GM12878 (cell line): Measurements from ENCODE around the gene TMEM179B. TPM values are rescaled to one million over a fixed set of nuclear protein-coding genes. Genes with fewer than 3 reads are reported as not detected.

ENCODE experiments used
- ASH2L ChIP-seq: fragments of 300-600, 200-600 bp; sonication (generic); IDR thresholded peaks from 2 replicates; pipeline ENCODE4 v1.6.1; 2017; ENCODE audit warnings: low read depth, mild to moderate bottlenecking, borderline replicate concordance
- BACH1 ChIP-seq: fragments of 450-650 bp; IDR thresholded peaks from 2 replicates; pipeline ENCODE4 v1.6.1; 2017; ENCODE audit warnings: mild to moderate bottlenecking, borderline replicate concordance
- BHLHE40 ChIP-seq, 2 experiments: fragments of 450-650 bp in 1 of 2; IDR thresholded peaks; 2 replicates each; pipeline ENCODE4 v1.6.1; 2011 to 2017; ENCODE audit warnings: low read depth in 2 of 2, borderline replicate concordance in 1 of 2, improper control_type of control experiment in 1 of 2, low read length in 1 of 2, mild to moderate bottlenecking in 1 of 2
- BMI1 ChIP-seq: fragments of 450-650 bp; IDR thresholded peaks from 2 replicates; pipeline ENCODE4 v1.6.1; 2016; ENCODE audit warnings: mild to moderate bottlenecking, moderate library complexity, borderline replicate concordance
- CREM ChIP-seq: IDR thresholded peaks from 2 replicates; pipeline ENCODE4 v1.6.1; 2014; ENCODE audit warnings: antibody characterized with exemption, low read depth
- EZH2 ChIP-seq: IDR thresholded peaks from 2 replicates; pipeline ENCODE4 v1.6.1; 2012; ENCODE audit warnings: low read depth, mild to moderate bottlenecking, control low read depth, inconsistent platforms, low read length, borderline replicate concordance; ENCODE audit not compliant: control insufficient read depth
- MEF2B ChIP-seq: fragments of 450-650 bp; IDR thresholded peaks from 2 replicates; pipeline ENCODE4 v1.6.1; 2018; ENCODE audit warnings: mild to moderate bottlenecking, moderate library complexity; ENCODE audit not compliant: partially characterized antibody, poor library complexity, severe bottlenecking
- MXI1 ChIP-seq: fragments of 150-350 bp; IDR thresholded peaks from 2 replicates; pipeline ENCODE4 v1.6.1; 2011; ENCODE audit warnings: low read depth, mild to moderate bottlenecking, inconsistent platforms, low read length, improper control_type of control experiment
- NR2C1 ChIP-seq: fragments of 450-650 bp; IDR thresholded peaks from 2 replicates; pipeline ENCODE4 v1.6.1; 2017; ENCODE audit warnings: antibody characterized with exemption, mild to moderate bottlenecking, moderate library complexity
- NR2C2 ChIP-seq: IDR thresholded peaks from 2 replicates; pipeline ENCODE4 v1.6.1; 2011; ENCODE audit warnings: borderline replicate concordance, low read depth; ENCODE audit not compliant: control insufficient read depth, insufficient read length
- PAX5 ChIP-seq: IDR thresholded peaks from 2 replicates; pipeline ENCODE4 v1.6.1; 2011; ENCODE audit warnings: low read depth, low read length, borderline replicate concordance
- POLR2AphosphoS5 ChIP-seq: IDR thresholded peaks from 2 replicates; pipeline ENCODE4 v1.6.1; 2011; ENCODE audit warnings: mild to moderate bottlenecking, low read length, inconsistent platforms
- RB1 ChIP-seq: fragments of 450-650 bp; formaldehyde crosslinking; IDR thresholded peaks from 2 replicates; pipeline ENCODE4 v1.6.1; 2017; ENCODE audit warnings: mild to moderate bottlenecking, borderline replicate concordance
- RUNX3 ChIP-seq: IDR thresholded peaks from 2 replicates; pipeline ENCODE4 v1.6.1; 2012; ENCODE audit warnings: low read length, inconsistent platforms
- TBL1XR1 ChIP-seq: IDR thresholded peaks from 2 replicates; pipeline ENCODE4 v1.6.1; 2012; ENCODE audit warnings: low read depth, low read length, improper control_type of control experiment
- YBX1 ChIP-seq: fragments of 450-650 bp; IDR thresholded peaks from 2 replicates; pipeline ENCODE4 v1.6.1; 2016; ENCODE audit warnings: antibody characterized with exemption
- ZNF207 ChIP-seq: fragments of 450-650 bp; IDR thresholded peaks from 2 replicates; pipeline ENCODE4 v1.6.1; 2014; ENCODE audit warnings: antibody characterized with exemption, mild to moderate bottlenecking, borderline replicate concordance
- polyA plus RNA-seq, 11 experiments: library from polyadenylated mRNA; depleted of rRNA in 4 of 11; unstranded in 6 of 11; stranded (reverse) in 5 of 11; fragments of >200 nt; fragmentation: Nextera tagmentation in 4 of 11; fragmentation: Illumina TruSeq in 1 of 11; extraction: Ambion mirVana in 4 of 11; extraction: Trizol in 1 of 11; gene quantifications; 1 replicate in 1 of 11; 2 replicates in 10 of 11; pipeline versions ENCODE4 v1.2.1 to v1.2.3, GENCODE V29; 2011 to 2016; ENCODE audit warnings: inconsistent platforms in 2 of 11, missing spikeins in 2 of 11, low read depth in 1 of 11
- total RNA-seq, 4 experiments: library from RNA; depleted of rRNA in 3 of 4; stranded (reverse); fragments of >200 nt in 3 of 4; fragmentation: Illumina TruSeq in 1 of 4; extraction: Trizol in 1 of 4; gene quantifications; 2 replicates each; pipeline versions ENCODE4 v1.2.1 to v1.2.3, GENCODE V29; 2013 to 2021
- TF ChIP-seq, protein P1 (sequence below): fragments of 450-650 bp; IDR thresholded peaks from 2 replicates; pipeline ENCODE4 v1.6.1; 2017; ENCODE audit warnings: mild to moderate bottlenecking, moderate library complexity
- TF ChIP-seq, protein P2 (sequence below): fragments of 450-650 bp; IDR thresholded peaks from 2 replicates; pipeline ENCODE4 v1.6.1; 2017; ENCODE audit warnings: mild to moderate bottlenecking, moderate library complexity
- TF ChIP-seq, protein P3 (sequence below): fragments of 450-650 bp; IDR thresholded peaks from 2 replicates; pipeline ENCODE4 v1.6.1; 2017; ENCODE audit warnings: low read depth, mild to moderate bottlenecking, moderate library complexity

Gene TMEM179B
- total and polyA plus RNA-seq, 10 of the 15 experiments (the other 5 are each of a cell fraction or from before 2014, with no cell fraction given), result 21.7 to 82.4 (median 42.0) TPM

DNA sequence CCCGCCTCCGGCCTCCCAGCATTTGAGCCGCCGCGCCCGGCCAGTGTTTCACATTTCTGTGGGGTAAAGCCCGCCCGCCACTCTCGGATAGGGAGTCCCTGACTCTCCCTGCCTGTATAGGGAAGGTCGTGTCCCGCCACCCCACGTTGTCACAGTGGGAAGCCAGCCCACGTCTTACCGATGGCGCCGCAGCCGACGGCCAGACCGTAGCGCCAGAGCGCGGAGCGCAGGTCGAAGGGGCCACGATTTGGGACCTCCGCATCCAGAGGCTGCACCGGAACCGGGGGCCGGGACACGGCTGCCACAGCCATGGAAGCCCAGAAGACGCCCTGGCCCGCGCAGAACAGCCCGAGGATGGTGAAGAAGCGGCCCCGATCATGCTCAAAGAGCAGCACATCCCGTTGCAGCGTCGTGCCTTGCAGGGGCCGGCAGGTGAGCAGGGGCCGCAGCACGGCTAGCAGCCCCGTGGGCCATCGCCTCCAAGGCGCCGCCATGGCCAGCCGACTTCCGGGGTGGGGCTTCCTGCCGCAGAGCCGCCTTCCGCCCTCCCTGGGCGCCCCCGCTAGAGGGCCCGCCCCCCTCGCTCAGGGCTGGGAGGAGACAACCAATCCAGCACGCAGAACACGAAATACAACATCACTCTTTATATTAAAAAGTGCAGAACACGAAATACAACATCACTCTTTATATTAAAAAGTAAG, 4.4 kb downstream of the TMEM179B start, which contains the start of gene TMEM223 (continued):
- TF ChIP-seq BHLHE40 (IDR thresholded peaks at IDR 0.05; ENCODE audit: borderline replicate concordance in 1 of 2, low read depth in 2 of 2, low read length in 1 of 2), result peak; percentile 15 to 54; a peak in 1 of 4 replicates
- TF ChIP-seq, protein P1, sequence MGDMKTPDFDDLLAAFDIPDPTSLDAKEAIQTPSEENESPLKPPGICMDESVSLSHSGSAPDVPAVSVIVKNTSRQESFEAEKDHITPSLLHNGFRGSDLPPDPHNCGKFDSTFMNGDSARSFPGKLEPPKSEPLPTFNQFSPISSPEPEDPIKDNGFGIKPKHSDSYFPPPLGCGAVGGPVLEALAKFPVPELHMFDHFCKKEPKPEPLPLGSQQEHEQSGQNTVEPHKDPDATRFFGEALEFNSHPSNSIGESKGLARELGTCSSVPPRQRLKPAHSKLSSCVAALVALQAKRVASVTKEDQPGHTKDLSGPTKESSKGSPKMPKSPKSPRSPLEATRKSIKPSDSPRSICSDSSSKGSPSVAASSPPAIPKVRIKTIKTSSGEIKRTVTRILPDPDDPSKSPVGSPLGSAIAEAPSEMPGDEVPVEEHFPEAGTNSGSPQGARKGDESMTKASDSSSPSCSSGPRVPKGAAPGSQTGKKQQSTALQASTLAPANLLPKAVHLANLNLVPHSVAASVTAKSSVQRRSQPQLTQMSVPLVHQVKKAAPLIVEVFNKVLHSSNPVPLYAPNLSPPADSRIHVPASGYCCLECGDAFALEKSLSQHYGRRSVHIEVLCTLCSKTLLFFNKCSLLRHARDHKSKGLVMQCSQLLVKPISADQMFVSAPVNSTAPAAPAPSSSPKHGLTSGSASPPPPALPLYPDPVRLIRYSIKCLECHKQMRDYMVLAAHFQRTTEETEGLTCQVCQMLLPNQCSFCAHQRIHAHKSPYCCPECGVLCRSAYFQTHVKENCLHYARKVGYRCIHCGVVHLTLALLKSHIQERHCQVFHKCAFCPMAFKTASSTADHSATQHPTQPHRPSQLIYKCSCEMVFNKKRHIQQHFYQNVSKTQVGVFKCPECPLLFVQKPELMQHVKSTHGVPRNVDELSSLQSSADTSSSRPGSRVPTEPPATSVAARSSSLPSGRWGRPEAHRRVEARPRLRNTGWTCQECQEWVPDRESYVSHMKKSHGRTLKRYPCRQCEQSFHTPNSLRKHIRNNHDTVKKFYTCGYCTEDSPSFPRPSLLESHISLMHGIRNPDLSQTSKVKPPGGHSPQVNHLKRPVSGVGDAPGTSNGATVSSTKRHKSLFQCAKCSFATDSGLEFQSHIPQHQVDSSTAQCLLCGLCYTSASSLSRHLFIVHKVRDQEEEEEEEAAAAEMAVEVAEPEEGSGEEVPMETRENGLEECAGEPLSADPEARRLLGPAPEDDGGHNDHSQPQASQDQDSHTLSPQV, result no peak
- TF ChIP-seq NR2C2, result no peak
- TF ChIP-seq RB1, result 0 out of 2 replicates have a peak, but pooled peaks have one; percentile 23
- TF ChIP-seq MEF2B, result no peak
- TF ChIP-seq, protein P2, sequence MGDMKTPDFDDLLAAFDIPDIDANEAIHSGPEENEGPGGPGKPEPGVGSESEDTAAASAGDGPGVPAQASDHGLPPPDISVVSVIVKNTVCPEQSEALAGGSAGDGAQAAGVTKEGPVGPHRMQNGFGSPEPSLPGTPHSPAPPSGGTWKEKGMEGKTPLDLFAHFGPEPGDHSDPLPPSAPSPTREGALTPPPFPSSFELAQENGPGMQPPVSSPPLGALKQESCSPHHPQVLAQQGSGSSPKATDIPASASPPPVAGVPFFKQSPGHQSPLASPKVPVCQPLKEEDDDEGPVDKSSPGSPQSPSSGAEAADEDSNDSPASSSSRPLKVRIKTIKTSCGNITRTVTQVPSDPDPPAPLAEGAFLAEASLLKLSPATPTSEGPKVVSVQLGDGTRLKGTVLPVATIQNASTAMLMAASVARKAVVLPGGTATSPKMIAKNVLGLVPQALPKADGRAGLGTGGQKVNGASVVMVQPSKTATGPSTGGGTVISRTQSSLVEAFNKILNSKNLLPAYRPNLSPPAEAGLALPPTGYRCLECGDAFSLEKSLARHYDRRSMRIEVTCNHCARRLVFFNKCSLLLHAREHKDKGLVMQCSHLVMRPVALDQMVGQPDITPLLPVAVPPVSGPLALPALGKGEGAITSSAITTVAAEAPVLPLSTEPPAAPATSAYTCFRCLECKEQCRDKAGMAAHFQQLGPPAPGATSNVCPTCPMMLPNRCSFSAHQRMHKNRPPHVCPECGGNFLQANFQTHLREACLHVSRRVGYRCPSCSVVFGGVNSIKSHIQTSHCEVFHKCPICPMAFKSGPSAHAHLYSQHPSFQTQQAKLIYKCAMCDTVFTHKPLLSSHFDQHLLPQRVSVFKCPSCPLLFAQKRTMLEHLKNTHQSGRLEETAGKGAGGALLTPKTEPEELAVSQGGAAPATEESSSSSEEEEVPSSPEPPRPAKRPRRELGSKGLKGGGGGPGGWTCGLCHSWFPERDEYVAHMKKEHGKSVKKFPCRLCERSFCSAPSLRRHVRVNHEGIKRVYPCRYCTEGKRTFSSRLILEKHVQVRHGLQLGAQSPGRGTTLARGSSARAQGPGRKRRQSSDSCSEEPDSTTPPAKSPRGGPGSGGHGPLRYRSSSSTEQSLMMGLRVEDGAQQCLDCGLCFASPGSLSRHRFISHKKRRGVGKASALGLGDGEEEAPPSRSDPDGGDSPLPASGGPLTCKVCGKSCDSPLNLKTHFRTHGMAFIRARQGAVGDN, result peak; percentile 82
- TF ChIP-seq, protein P3, sequence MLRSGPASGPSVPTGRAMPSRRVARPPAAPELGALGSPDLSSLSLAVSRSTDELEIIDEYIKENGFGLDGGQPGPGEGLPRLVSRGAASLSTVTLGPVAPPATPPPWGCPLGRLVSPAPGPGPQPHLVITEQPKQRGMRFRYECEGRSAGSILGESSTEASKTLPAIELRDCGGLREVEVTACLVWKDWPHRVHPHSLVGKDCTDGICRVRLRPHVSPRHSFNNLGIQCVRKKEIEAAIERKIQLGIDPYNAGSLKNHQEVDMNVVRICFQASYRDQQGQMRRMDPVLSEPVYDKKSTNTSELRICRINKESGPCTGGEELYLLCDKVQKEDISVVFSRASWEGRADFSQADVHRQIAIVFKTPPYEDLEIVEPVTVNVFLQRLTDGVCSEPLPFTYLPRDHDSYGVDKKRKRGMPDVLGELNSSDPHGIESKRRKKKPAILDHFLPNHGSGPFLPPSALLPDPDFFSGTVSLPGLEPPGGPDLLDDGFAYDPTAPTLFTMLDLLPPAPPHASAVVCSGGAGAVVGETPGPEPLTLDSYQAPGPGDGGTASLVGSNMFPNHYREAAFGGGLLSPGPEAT, result peak; percentile 83
- TF ChIP-seq MXI1, result no peak
- no peak for TF ChIP-seq YBX1
- no peak for TF ChIP-seq EZH2
- TF ChIP-seq RUNX3, result peak; percentile 40; the same call in 1 of the 2 replicates
- no peak for TF ChIP-seq TBL1XR1
- peak; percentile 95 for TF ChIP-seq POLR2AphosphoS5
- TF ChIP-seq ASH2L, result peak; percentile 37; the same call in 1 of the 2 replicates
- TF ChIP-seq BMI1, result no peak
- no peak for TF ChIP-seq ZNF207
- peak; percentile 43; the same call in 1 of the 2 replicates for TF ChIP-seq PAX5
- peak; percentile 89 for TF ChIP-seq BACH1
- no peak for TF ChIP-seq CREM
- TF ChIP-seq NR2C1, result no peak
